Suprapubic skin (tissue), 4 donors: ENCODE measurements around the gene SREK1IP1. TPM values are rescaled to one million over a fixed set of nuclear protein-coding genes. Genes with fewer than 3 reads are reported as not detected.

Experiments
- DNase-seq, 2 donors: peaks; one replicate each; pipeline ENCODE4 v3.0.0-alpha.2; 2019; ENCODE audit warnings: low spot score in 2 of 2
- H3K27ac ChIP-seq: fragments of 200-600 bp; sonication (generic); one replicate; pipeline ENCODE4 v1.5.1; 2019
- H3K27me3 ChIP-seq: fragments of 200-600 bp; sonication (generic); one replicate; pipeline ENCODE4 v1.5.1; 2019
- H3K36me3 ChIP-seq: fragments of 200-600 bp; sonication (generic); one replicate; pipeline ENCODE4 v1.5.1; 2019
- H3K4me1 ChIP-seq: fragments of 200-600 bp; sonication (generic); one replicate; pipeline ENCODE4 v1.5.1; 2019
- H3K4me3 ChIP-seq: fragments of 200-600 bp; sonication (generic); one replicate; pipeline ENCODE4 v1.5.1; 2019; ENCODE audit warnings: mild to moderate bottlenecking
- H3K9me3 ChIP-seq: fragments of 200-600 bp; sonication (generic); one replicate; pipeline ENCODE4 v1.5.1; 2019
- EP300 ChIP-seq: sonication (generic); formaldehyde crosslinking; IDR thresholded peaks from one replicate; pipeline ENCODE4 v1.6.1; 2017; ENCODE audit warnings: antibody characterized with exemption
- POLR2A ChIP-seq, 2 donors: fragments of 450-650 bp; IDR thresholded peaks; one replicate each; pipeline ENCODE4 v1.6.1; 2017; ENCODE audit warnings: antibody characterized with exemption in 2 of 2, mild to moderate bottlenecking in 2 of 2, moderate library complexity in 2 of 2
- POLR2AphosphoS5 ChIP-seq, 3 donors: sonication (generic); formaldehyde crosslinking; IDR thresholded peaks; one replicate each; pipeline ENCODE4 v1.6.1; 2017; ENCODE audit warnings: antibody characterized with exemption in 3 of 3
- WGBS: methylation state at CpG from one replicate; pipeline ENCODE4 v1.1.5; 2018; 5-methylcytosine and 5-hydroxymethylcytosine counted together
- total RNA-seq, 4 donors: library from RNA; depleted of rRNA; stranded (reverse); fragments of >200 nt; gene quantifications; one replicate each; pipeline ENCODE4 v1.1.0, GENCODE V29; 2016
- TF ChIP-seq, protein P1 (sequence below), 2 donors: fragments of 200-600 bp in 1 of 2; fragments of 450-650 bp in 1 of 2; sonication (generic) in 1 of 2; IDR thresholded peaks; one replicate each; pipeline ENCODE4 v1.5.1; 2016 to 2019; ENCODE audit warnings: antibody characterized with exemption in 2 of 2, mild to moderate bottlenecking in 1 of 2, moderate library complexity in 1 of 2

The SREK1IP1 gene
- total RNA-seq, 4 donors from 2014 or later = 10.5 to 17.5 (median 11.4) TPM

GRCh38 chr5:64671678-64672077, 96.8 kb downstream of the SREK1IP1 start:
- Histone ChIP-seq H3K27me3 (no peaks in the 10 kb centered on the region), H3K36me3 (no peaks in the 10 kb centered on the region), H3K4me1 (no peaks in the 10 kb centered on the region), H3K27ac (no peak overlapping the region), H3K9me3 (no peaks in the 10 kb centered on the region), H3K4me3 (no peak overlapping the region)
- TF ChIP-seq EP300 (no peak), POLR2A (IDR thresholded peaks at IDR 0.05) (no peak), POLR2AphosphoS5 (IDR thresholded peaks at IDR 0.05) (no peak)
- TF ChIP-seq, protein P1, sequence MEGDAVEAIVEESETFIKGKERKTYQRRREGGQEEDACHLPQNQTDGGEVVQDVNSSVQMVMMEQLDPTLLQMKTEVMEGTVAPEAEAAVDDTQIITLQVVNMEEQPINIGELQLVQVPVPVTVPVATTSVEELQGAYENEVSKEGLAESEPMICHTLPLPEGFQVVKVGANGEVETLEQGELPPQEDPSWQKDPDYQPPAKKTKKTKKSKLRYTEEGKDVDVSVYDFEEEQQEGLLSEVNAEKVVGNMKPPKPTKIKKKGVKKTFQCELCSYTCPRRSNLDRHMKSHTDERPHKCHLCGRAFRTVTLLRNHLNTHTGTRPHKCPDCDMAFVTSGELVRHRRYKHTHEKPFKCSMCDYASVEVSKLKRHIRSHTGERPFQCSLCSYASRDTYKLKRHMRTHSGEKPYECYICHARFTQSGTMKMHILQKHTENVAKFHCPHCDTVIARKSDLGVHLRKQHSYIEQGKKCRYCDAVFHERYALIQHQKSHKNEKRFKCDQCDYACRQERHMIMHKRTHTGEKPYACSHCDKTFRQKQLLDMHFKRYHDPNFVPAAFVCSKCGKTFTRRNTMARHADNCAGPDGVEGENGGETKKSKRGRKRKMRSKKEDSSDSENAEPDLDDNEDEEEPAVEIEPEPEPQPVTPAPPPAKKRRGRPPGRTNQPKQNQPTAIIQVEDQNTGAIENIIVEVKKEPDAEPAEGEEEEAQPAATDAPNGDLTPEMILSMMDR (IDR thresholded peaks at IDR 0.05) = no peak
- no peak for DNase-seq
- 84% methylated on average over 3 of the region's 3 CpGs for WGBS

GRCh38 chr5:64670277-64670676, 98.2 kb downstream of the SREK1IP1 start:
- H3K9me3 ChIP-seq = no peaks in the 10 kb centered on the region
- H3K27me3 ChIP-seq = no peaks in the 10 kb centered on the region
- H3K4me1 ChIP-seq = no peaks in the 10 kb centered on the region
- DNase-seq = no peak
- no peak for TF ChIP-seq POLR2A (IDR thresholded peaks at IDR 0.05)
- H3K27ac ChIP-seq = no peak overlapping the region
- 78% methylated on average over 1 of the region's 1 CpG for WGBS
- no peak overlapping the region for H3K4me3 ChIP-seq
- no peaks in the 10 kb centered on the region for H3K36me3 ChIP-seq

Other genes with a start within 250 kb of the SREK1IP1 start
- not detected for gene SHISAL2B, start 78.2 kb downstream of the SREK1IP1 start, total RNA-seq
- gene CWC27, start 239 bp upstream of the SREK1IP1 start, total RNA-seq = 10 to 100 TPM in 2 of 4 donors, 1 to 10 TPM in 2; 6.4 to 17.8 (median 13.0) TPM